Adrenal gland (tissue), 5 donors: ENCODE data around the gene COA1.

ENCODE experiments used
- POLR2A ChIP-seq, 2 donors: fragments of 450-650 bp; IDR thresholded peaks; one replicate each; pipeline ENCODE4 v1.6.1; 2017; ENCODE audit warnings: antibody characterized with exemption in 2 of 2, mild to moderate bottlenecking in 2 of 2, moderate library complexity in 1 of 2
- TF ChIP-seq, protein P1 (sequence below), 6 experiments: fragments of 450-650 bp in 4 of 6; fragments of 200-600 bp in 2 of 6; sonication (generic) in 1 of 6; IDR thresholded peaks; 1 replicate in 5 of 6; 2 replicates in 1 of 6; pipeline versions ENCODE4 v1.5.1 to v1.8.0; 2016 to 2021; ENCODE audit warnings: antibody characterized with exemption in 6 of 6, mild to moderate bottlenecking in 2 of 6, moderate library complexity in 1 of 6
- donor health status: DM: no; HTN: no; CAD: no.

DNA sequence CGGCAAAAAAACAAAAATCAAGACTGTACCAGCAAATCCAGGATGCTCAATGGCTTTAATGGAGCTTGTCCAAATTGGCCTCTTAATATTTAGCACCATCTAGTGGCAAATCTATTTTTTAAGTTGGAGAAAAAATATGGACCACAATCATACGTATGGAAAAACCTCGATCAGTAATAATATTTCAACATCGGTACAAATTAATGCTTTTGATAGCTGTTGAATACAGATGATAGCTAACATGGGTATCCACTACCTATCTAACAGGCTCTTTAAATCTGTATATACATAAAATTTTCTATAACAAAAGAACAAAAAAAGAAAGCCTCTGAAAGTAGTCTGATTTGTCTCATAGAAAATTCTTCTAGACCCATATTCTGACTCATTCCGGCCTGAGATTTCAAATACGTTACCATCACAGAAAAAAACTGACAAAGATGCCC, 29.2 kb downstream of the COA1 start:
- TF ChIP-seq, protein P1, sequence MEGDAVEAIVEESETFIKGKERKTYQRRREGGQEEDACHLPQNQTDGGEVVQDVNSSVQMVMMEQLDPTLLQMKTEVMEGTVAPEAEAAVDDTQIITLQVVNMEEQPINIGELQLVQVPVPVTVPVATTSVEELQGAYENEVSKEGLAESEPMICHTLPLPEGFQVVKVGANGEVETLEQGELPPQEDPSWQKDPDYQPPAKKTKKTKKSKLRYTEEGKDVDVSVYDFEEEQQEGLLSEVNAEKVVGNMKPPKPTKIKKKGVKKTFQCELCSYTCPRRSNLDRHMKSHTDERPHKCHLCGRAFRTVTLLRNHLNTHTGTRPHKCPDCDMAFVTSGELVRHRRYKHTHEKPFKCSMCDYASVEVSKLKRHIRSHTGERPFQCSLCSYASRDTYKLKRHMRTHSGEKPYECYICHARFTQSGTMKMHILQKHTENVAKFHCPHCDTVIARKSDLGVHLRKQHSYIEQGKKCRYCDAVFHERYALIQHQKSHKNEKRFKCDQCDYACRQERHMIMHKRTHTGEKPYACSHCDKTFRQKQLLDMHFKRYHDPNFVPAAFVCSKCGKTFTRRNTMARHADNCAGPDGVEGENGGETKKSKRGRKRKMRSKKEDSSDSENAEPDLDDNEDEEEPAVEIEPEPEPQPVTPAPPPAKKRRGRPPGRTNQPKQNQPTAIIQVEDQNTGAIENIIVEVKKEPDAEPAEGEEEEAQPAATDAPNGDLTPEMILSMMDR (IDR thresholded peaks at IDR 0.05) = peak; percentile 48 to 85 (median 75)
- TF ChIP-seq POLR2A (IDR thresholded peaks at IDR 0.05) = no peak
